Measurements from ENCODE around the gene LDLRAD4. TPM values are rescaled to one million over a fixed set of nuclear protein-coding genes. Genes with fewer than 3 reads are reported as not detected.

LDLRAD4 gene
- total and polyA plus RNA-seq, 12 donors: 3.9 to 64.5 (median 36.0) TPM

- peaks cover 0 to 14% of the 10 kb centered on the region in 2 donors for H3K36me3 ChIP-seq (replicated peaks in 1 of 2)
Observed at GRCh38 chr18:13386891-13387801, 168.6 kb downstream of the LDLRAD4 start.

GRCh38 chr18:13387855-13388548 is 169.4 kb downstream of the LDLRAD4 start:
- Histone ChIP-seq H3K4me1 (replicated peaks in 1 of 2) (peaks cover 0 to 8% of the 10 kb centered on the region in 2 donors), H3K4me3 (no peak overlapping the region), H3K27me3 (no peaks in the 10 kb centered on the region), H3K36me3 (replicated peaks in 1 of 2) (peaks cover 0 to 14% of the 10 kb centered on the region in 2 donors), H3K9me3 (replicated peaks in 1 of 3) (no peaks in the 10 kb centered on the region), H3K27ac (peak overlapping the region in 1 of 5 donors; percentile 20)
- no peak for TF ChIP-seq CTCF (IDR thresholded peaks at IDR 0.05)
- TF ChIP-seq POLR2A (IDR thresholded peaks at IDR 0.05): no peak
- peak in 2 of 7 donors; percentile 15 to 48 for DNase-seq
- intact Hi-C loops (cut with DNase I): no loop called here
- WGBS, 4 donors: 77 to 88% (median 79%) methylated on average over 12 to 13 of the region's 13 CpGs

More at GRCh38 chr18:13386891-13387801, 168.6 kb downstream of the LDLRAD4 start:
- DNase-seq: peak in 2 of 7 donors; percentile 18 to 50
- no peaks in the 10 kb centered on the region for H3K9me3 ChIP-seq (replicated peaks in 1 of 3)
- WGBS, 4 donors: 69 to 96% (median 95%) methylated on average over 3 to 40 of the region's 40 CpGs
- H3K4me1 ChIP-seq (replicated peaks in 1 of 2): peaks cover 7 to 17% of the 10 kb centered on the region in 2 donors
- H3K27ac ChIP-seq: peak overlapping the region in 1 of 5 donors; percentile 20
- TF ChIP-seq CTCF (IDR thresholded peaks at IDR 0.05) (no peak), POLR2A (IDR thresholded peaks at IDR 0.05) (no peak)
- intact Hi-C loops (cut with DNase I): no loop called here
- H3K27me3 ChIP-seq: no peaks in the 10 kb centered on the region
- no peak overlapping the region for H3K4me3 ChIP-seq

- DNase-seq: peak in 2 of 7 donors; percentile 15 to 49
- no peaks in the 10 kb centered on the region for H3K4me1 ChIP-seq (replicated peaks in 1 of 2)
- no peak overlapping the region for H3K4me3 ChIP-seq
- H3K27me3 ChIP-seq: no peaks in the 10 kb centered on the region
- peak overlapping the region in 1 of 5 donors; percentile 20 for H3K27ac ChIP-seq
- TF ChIP-seq POLR2A (IDR thresholded peaks at IDR 0.05): no peak
- no peak for TF ChIP-seq CTCF (IDR thresholded peaks at IDR 0.05)
- intact Hi-C loops (cut with DNase I): no loop called here
- WGBS, 4 donors: 80 to 96% (median 91%) methylated on average over 12 to 25 of the region's 25 CpGs
- peaks cover 0 to 14% of the 10 kb centered on the region in 2 donors for H3K36me3 ChIP-seq (replicated peaks in 1 of 2)
- no peaks in the 10 kb centered on the region for H3K9me3 ChIP-seq (replicated peaks in 1 of 3)
Observed at GRCh38 chr18:13388586-13389490, 170.3 kb downstream of the LDLRAD4 start.
